Kidney capillary endothelial cell (primary cell): Measurements from ENCODE around the gene OSBP.
"Not testable (repeated sequence)": the region's sequence is repeated elsewhere in the genome, so short reads cannot be mapped to it uniquely, and the experiment has no call there.

Source experiments
- DNase-seq: peaks from one replicate; pipeline ENCODE4 v3.0.0-alpha.2; 2018; ENCODE audit warnings: low spot score

OSBP gene, protein sequence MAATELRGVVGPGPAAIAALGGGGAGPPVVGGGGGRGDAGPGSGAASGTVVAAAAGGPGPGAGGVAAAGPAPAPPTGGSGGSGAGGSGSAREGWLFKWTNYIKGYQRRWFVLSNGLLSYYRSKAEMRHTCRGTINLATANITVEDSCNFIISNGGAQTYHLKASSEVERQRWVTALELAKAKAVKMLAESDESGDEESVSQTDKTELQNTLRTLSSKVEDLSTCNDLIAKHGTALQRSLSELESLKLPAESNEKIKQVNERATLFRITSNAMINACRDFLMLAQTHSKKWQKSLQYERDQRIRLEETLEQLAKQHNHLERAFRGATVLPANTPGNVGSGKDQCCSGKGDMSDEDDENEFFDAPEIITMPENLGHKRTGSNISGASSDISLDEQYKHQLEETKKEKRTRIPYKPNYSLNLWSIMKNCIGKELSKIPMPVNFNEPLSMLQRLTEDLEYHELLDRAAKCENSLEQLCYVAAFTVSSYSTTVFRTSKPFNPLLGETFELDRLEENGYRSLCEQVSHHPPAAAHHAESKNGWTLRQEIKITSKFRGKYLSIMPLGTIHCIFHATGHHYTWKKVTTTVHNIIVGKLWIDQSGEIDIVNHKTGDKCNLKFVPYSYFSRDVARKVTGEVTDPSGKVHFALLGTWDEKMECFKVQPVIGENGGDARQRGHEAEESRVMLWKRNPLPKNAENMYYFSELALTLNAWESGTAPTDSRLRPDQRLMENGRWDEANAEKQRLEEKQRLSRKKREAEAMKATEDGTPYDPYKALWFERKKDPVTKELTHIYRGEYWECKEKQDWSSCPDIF

GRCh38 chr11:59615637-59616395, at the start of gene OSBP:
TSS of gene OSBP (minus strand) at chr11:59615774. CDS start at chr11:59615664, 110 bp downstream.
- peak; percentile 100 for DNase-seq

DNA sequence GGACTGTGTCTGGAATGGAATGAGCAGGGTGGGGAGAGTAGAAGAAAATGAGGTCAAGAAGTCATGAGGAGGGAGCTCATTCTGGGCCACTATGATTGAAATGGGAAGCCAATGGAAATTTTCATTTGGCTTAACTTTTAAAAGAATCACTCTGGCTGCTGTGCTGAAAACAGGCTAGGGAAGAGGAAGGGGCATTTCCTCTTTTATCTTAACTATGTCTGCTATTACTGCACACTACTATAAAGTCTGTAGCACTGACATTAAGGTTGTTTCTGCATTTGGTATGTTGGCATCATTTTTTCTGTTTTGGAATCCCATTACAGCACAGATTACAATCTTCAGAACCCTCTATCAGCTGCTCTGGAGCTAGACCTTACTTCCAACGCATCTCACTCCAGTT, 45.0 kb upstream of the OSBP start:
- no peak for DNase-seq

- DNase-seq = no peak
These were observed 44.4 kb upstream of the OSBP start for GRCh38 chr11:59659981-59660380.

DNA sequence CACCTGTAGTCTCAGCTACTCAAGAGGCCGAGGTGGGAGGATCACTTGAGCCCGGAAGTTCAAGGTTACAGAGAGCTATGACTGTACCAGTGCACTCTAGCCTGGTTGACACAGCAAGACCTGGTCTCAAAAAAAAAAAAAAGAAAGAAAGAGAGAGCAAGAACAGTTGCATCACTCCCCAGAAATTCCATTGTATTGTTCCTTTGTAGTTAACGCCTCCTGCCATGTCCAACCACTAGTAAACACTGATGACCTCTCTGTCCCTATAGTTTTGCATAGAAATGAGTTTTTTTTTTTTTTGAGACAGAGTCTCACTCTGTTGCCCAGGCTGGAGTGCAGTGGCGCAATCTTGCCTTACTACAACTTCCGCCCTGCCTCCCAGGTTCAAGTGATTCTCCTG, 42.5 kb upstream of the OSBP start:
- DNase-seq = no peak

- DNase-seq = no peak
These were observed 39.3 kb upstream of the OSBP start for GRCh38 chr11:59654893-59655292.

DNA sequence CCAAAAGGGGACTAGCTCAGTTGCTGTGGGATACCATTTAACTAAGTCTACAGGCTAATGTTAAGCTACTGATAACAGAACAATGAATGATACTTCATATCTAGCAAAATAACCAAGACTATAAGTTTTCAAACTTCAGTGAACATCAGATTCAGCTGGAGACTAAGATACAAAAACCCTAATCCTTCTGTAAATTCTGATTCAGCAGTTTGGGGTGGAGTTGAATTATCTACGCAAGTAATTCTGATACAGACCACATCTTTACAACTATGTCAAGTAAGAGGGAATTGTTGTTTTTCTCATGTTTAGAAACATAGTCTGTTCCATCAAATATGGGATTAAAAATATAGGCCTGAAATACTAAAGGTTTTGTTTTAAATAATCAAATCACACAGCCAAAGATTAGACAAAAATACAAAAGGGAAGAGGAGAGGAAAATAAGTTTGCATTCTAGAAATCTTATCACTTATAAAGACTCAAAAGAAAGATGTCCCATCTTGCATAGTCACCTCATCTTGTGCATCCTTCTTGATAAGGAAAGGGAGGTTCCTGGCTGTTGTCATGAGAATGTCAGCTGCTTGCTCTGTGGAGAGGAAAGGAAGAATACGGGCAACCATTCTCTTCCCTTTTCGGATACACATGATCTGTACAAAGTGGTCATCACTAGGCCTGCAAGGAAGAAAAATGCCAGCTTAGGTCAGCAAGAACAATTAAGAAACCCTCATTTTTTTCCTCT, 31.8 kb upstream of the OSBP start:
- DNase-seq = no peak

GRCh38 chr11:59644528-59644927, 29.0 kb upstream of the OSBP start:
- DNase-seq = no peak

DNA sequence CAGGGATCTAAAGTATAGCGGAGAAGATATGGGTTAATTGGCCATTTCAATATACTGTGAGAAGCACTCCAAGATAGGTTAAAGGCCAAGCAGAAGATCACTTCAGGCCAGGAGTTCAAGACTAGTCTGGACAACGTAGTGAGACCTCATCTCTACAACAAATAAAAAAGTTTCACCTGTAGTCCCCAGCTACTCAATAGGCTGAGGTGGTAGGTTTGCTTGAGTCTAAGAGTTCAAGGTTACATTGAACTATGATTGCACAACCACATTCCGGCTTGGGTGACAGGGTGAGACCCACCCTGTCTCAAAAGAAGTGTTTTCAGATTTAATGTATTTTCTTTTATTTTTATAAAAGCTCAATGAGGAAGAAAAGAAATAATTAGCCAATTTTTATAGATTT, 27.8 kb upstream of the OSBP start:
- no peak for DNase-seq

DNA sequence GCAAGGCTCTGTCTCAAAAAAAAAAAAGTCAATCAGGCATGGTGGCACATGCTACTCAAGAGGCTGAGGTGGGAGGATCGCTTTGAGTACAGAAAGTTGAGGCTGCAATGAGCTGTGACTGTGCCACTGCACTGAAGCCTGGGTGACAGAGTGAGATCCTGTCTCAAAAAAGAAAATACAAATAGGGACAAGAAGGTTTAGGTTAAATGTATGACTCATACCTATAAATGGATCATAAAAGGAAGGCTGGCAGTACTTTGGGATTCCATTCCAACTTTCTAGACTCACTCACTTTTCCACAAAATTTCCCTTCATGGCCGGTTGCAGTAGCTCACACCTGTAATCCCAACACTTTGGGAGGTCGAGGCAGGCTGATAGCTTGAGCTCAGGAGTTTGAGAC, 25.6 kb upstream of the OSBP start:
- DNase-seq = no peak

GRCh38 chr11:59630493-59630892, 14.9 kb upstream of the OSBP start:
- no peak for DNase-seq

DNA sequence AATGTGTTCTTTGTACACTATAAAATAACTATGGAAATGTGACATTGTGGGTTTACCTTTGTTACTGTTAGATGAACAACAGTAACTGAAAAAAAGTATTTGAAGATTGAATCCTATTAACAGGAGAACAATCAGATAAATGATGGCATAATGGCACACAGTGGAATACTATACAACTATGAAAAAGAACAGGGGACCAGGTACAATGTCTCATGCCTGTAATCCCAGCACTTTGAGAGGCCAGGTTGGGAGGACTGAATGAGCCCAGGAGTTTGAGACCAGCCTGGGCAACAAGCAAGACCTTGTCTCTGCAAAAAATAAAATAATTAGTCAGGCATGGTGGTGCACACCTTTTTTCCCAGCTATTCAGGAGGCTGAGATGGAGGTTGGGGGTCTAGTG, 14.4 kb upstream of the OSBP start:
- no peak for DNase-seq

GRCh38 chr11:59626969-59627368, 11.4 kb upstream of the OSBP start:
- DNase-seq = not testable (repeated sequence)

DNA sequence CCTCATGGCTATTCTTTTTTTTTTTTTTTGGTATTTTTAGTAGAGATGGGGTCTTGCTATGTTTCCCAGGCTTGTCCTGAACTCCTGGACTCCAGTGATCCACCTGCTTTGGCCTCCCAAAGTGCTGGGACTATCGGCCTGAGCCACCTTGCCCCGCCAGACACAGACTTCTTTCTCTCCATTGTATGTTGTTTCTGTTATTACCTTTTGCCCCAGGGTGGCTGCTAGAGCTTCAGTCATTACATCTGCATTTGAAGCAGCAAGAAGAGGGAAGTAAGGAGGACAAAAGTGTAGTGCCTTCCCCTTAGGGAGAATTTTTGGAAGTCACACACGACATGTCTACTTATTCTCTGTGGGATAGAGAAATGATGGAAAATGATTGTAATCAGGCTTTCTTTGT, 10.1 kb upstream of the OSBP start:
- DNase-seq = no peak

DNA sequence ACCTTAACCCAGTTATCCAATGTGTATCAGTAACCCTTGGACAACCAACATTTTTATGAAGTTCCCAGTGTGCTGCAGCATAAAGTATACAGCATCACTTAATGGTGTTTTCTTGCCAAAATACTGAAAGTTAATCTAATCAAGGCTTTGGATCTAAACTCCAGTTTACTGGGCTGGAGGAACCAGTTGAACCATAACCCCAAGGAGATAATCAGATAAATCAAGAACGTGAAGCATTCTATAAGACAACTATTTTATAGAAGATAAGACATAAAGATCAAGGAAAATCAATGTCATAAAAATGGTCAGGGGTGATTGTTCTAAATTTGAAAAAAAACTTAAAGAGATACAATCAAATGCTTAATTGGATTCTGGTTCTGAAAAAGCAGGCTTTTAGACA, 2.3 kb upstream of the OSBP start:
- DNase-seq = no peak

- DNase-seq = no peak
These were observed 915 bp upstream of the OSBP start for GRCh38 chr11:59616396-59616982.

DNA sequence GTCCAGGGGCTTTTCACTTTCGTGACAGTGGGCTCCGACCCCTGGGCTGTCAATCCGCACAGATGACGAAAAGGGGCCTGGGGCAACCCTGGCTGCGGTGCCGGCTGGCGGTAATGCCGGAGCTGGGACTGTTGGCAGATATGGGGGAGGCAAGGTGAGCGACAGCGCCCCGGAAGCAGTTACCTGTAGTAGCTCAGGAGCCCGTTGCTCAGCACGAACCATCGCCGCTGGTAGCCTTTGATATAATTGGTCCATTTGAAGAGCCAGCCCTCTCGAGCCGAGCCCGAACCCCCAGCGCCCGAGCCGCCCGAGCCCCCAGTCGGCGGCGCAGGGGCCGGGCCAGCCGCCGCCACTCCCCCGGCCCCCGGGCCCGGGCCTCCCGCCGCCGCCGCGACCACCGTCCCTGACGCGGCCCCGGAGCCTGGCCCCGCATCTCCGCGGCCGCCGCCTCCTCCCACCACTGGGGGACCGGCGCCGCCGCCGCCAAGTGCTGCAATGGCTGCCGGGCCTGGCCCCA, 396 bp downstream of the OSBP start:
- DNase-seq = no peak

- DNase-seq = no peak
These were observed 1.1 kb downstream of the OSBP start for GRCh38 chr11:59614277-59615119.

DNA sequence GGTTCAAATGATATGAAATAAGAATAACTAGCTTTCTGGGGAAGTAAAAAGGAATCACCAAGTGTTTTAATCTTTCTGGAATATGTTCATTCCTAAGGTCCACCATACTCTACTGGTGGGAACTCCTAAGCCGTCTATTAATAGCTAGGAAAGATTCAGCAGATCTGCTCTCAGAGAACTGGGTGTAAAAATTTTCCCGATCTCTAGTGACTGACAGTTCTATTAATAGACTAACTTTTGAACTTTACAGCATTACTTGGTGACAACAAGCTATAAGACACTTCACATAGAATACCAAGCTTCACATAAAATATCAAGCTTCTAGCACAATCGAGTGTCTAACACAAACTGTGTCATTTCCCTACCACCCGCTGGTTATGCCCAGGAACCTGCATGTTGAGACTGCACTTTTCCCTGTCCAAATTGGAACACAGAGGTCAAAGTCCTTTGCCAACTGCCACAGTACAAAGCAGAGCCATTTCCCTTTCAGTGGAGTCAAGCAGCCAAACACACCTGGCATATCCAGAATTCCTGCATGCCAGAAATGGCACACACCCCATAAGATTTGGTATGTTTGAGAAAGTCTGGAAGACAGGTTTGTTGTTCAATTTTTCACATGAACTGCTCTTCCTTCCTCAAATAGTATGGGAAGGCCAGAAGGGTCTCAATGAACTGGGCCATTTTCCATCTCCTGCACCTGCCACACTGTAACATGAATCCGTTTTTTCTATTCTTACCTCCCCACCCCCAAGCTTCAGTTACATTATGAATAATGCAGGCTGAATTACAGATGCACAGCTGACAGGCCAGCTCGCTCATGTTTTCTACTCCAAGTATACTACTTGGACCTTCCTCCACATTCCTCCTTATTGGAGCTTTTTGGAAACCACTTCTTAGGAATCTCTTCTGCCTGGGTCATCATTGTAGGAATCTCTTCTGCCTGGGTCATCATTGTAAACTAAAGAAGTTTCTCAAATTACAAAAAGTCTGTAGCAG, 3.7 kb downstream of the OSBP start:
- DNase-seq = no peak

DNA sequence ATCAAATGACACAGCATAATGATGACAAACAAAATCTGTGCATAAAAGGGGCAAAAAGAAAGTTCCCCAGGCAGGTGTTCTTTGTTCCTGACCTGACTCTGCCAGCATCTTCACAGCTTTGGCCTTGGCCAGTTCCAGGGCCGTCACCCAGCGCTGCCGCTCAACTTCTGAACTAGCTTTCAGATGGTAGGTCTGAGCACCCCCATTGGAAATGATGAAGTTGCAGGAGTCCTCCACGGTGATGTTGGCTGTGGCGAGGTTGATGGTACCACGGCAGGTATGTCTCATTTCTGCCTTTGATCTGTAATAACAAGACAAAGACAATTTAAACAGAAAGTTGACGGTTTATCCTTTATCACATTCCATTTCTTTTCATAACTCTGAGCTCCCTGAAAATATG, 5.3 kb downstream of the OSBP start:
- DNase-seq = no peak
